K562 (cell line): ENCODE measurements around the gene CHCHD5. TPM values are rescaled to one million over a fixed set of nuclear protein-coding genes. Genes with fewer than 3 reads are reported as not detected.

Experiments used
- ARID4B ChIP-seq: sonication (generic); formaldehyde crosslinking; IDR thresholded peaks from 2 replicates; pipeline ENCODE4 v1.8.0; 2022; ENCODE audit warnings: mild to moderate bottlenecking, missing genetic modification reagents
- CBX5 ChIP-seq: IDR thresholded peaks from 2 replicates; pipeline ENCODE4 v1.6.1; 2014; ENCODE audit warnings: low read depth, borderline replicate concordance
- ELK1 ChIP-seq: sonication (generic); formaldehyde crosslinking; IDR thresholded peaks from 2 replicates; pipeline ENCODE4 v1.8.1; 2022; ENCODE audit warnings: missing genetic modification reagents
- GTF2B ChIP-seq: IDR thresholded peaks from 2 replicates; pipeline ENCODE4 v1.6.1; 2011; ENCODE audit not compliant: insufficient read length; ENCODE audit errors: extremely low read depth
- HIVEP1 ChIP-seq: fragments of 250-450 bp; sonication (Bioruptor Pico); IDR thresholded peaks from 2 replicates; pipeline ENCODE4 v1.4.0; 2020; ENCODE audit warnings: mild to moderate bottlenecking
- NCOR1 ChIP-seq: fragments of 450-650 bp; IDR thresholded peaks from 2 replicates; pipeline ENCODE4 v1.6.1; 2016; ENCODE audit warnings: mild to moderate bottlenecking, moderate library complexity
- PHB2 ChIP-seq: fragments of 450-650 bp; IDR thresholded peaks from 2 replicates; pipeline ENCODE4 v1.6.1; 2017; ENCODE audit warnings: low read depth
- SIN3B ChIP-seq: fragments of 450-650 bp; IDR thresholded peaks from 2 replicates; pipeline ENCODE4 v1.6.1; 2017; ENCODE audit warnings: low read depth, mild to moderate bottlenecking, moderate library complexity
- STAG1 ChIP-seq: sonication (generic); formaldehyde crosslinking; IDR thresholded peaks from 2 replicates; pipeline ENCODE4 v1.5.0; 2020; ENCODE audit warnings: missing genetic modification reagents, borderline replicate concordance
- STAT5B ChIP-seq: fragments of 250-450 bp; sonication (Bioruptor Pico); IDR thresholded peaks from 2 replicates; pipeline ENCODE4 v1.8.0; 2021; ENCODE audit warnings: mild to moderate bottlenecking, inconsistent platforms
- TBP ChIP-seq: optimal IDR thresholded peaks from 2 replicates; pipeline ENCODE3; 2011; ENCODE audit warnings: low read depth, low read length, improper control_type of control experiment
- TSC22D4 ChIP-seq: fragments of 450-650 bp; IDR thresholded peaks from 2 replicates; pipeline ENCODE4 v1.6.1; 2016; ENCODE audit warnings: missing genetic modification characterization, missing biosample characterization, control low read depth
- ZHX1 ChIP-seq: fragments of 150-350 bp; conservative IDR thresholded peaks from 2 replicates; pipeline ENCODE4 v1.6.1; 2014; ENCODE audit warnings: low read length
- ZNF174 ChIP-seq: fragments of 250-450 bp; sonication (Bioruptor Pico); IDR thresholded peaks from 2 replicates; pipeline ENCODE4 v1.4.0; 2020; ENCODE audit warnings: mild to moderate bottlenecking
- ZNF589 ChIP-seq: fragments of 200-800 bp; sonication (Bioruptor generic); IDR thresholded peaks from 2 replicates; pipeline ENCODE4 v1.6.1; 2016; ENCODE audit warnings: low read depth, missing genetic modification characterization, missing compliant biosample characterization
- ZNF79 ChIP-seq: fragments of 250-450 bp; sonication (Bioruptor Pico); IDR thresholded peaks from 2 replicates; pipeline ENCODE4 v1.4.0; 2020; ENCODE audit warnings: low read depth, mild to moderate bottlenecking, moderate library complexity
- ZZZ3 ChIP-seq: fragments of 450-650 bp; IDR thresholded peaks from 2 replicates; pipeline ENCODE4 v1.6.1; 2016; ENCODE audit warnings: antibody characterized with exemption, mild to moderate bottlenecking, moderate library complexity
- polyA plus RNA-seq, 8 experiments: library from polyadenylated mRNA; depleted of rRNA in 4 of 8; stranded (reverse) in 5 of 8; unstranded in 3 of 8; fragments of >200 nt; fragmentation: Nextera tagmentation in 2 of 8; fragmentation: Illumina TruSeq in 1 of 8; extraction: Ambion mirVana in 2 of 8; extraction: Trizol in 1 of 8; gene quantifications; 2 replicates each; pipeline versions ENCODE4 v1.2.1 to v1.2.3, GENCODE V29; 2011 to 2014; ENCODE audit warnings: inconsistent platforms in 1 of 8, missing spikeins in 1 of 8
- total RNA-seq, 7 experiments: library from RNA; depleted of rRNA in 6 of 7; stranded (reverse); fragments of >200 nt in 6 of 7; fragmentation: Illumina TruSeq in 2 of 7; extraction: Trizol in 2 of 7; gene quantifications; 2 replicates each; pipeline versions ENCODE4 v1.2.1 to v1.2.3, GENCODE V29; 2011 to 2021; ENCODE audit warnings: low replicate concordance in 1 of 7

CHCHD5 gene
- total and polyA plus RNA-seq, 9 of the 15 experiments (the other 6 are each of a cell fraction or from before 2014, with no cell fraction given) = 7.4 to 79.3 (median 33.4) TPM

GRCh38 chr2:112584134-112584890 is at the start of gene CHCHD5 (continued):
- TF ChIP-seq TSC22D4 (tag) (no peak), ZNF589 (peak; percentile 85), GTF2B (no peak), STAG1 (no peak), ZNF174 (CRISPR knock-in tag) (no peak), ZZZ3 (no peak), ELK1 (no peak), TBP (no peak), ARID4B (CRISPR knock-in tag) (peak; percentile 82), SIN3B (peak; percentile 42; the same call in 1 of the 2 replicates), CBX5 (no peak), STAT5B (CRISPR knock-in tag) (no peak), ZHX1 (no peak), NCOR1 (no peak), ZNF79 (no peak), HIVEP1 (CRISPR knock-in tag) (no peak), PHB2 (no peak)
